Dermis blood vessel endothelial cell (primary cell): ENCODE results near the gene HES4. TPM values are rescaled to one million over a fixed set of nuclear protein-coding genes. Genes with fewer than 3 reads are reported as not detected.
"Not testable (repeated sequence)": the region's sequence is repeated elsewhere in the genome, so short reads cannot be mapped to it uniquely, and the experiment has no call there.

Source experiments
- DNase-seq: peaks from one replicate; pipeline ENCODE4 v3.0.0; 2010
- total RNA-seq: library from RNA; depleted of rRNA; stranded (reverse); fragments of >200 nt; gene quantifications from 2 replicates; pipeline ENCODE4 v1.2.3, GENCODE V29; 2014

The HES4 gene
- total RNA-seq, 1 donor from 2014 or later, result 76.9 TPM

GRCh38 chr1:1017397-1018320 lies 17.8 kb upstream of the HES4 start:
- DNase-seq, result not testable (repeated sequence)

- peak; percentile 61 for DNase-seq
These were observed 15.1 kb upstream of the HES4 start for GRCh38 chr1:1014799-1015681.

DNA sequence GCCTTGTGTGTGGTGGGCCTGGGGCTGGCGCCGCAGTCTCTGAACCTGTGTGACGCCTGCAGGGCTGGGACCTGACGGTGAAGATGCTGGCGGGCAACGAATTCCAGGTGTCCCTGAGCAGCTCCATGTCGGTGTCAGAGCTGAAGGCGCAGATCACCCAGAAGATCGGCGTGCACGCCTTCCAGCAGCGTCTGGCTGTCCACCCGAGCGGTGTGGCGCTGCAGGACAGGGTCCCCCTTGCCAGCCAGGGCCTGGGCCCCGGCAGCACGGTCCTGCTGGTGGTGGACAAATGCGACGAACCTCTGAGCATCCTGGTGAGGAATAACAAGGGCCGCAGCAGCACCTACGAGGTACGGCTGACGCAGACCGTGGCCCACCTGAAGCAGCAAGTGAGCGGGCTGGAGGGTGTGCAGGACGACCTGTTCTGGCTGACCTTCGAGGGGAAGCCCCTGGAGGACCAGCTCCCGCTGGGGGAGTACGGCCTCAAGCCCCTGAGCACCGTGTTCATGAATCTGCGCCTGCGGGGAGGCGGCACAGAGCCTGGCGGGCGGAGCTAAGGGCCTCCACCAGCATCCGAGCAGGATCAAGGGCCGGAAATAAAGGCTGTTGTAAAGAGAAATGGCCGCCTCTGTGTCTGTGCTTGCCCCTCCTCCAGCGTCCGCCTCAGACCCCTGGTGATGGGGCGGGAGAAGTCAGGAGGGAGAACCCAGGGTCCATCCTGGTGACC lies 14.2 kb upstream of the HES4 start:
- DNase-seq, result peak; percentile 64

DNA sequence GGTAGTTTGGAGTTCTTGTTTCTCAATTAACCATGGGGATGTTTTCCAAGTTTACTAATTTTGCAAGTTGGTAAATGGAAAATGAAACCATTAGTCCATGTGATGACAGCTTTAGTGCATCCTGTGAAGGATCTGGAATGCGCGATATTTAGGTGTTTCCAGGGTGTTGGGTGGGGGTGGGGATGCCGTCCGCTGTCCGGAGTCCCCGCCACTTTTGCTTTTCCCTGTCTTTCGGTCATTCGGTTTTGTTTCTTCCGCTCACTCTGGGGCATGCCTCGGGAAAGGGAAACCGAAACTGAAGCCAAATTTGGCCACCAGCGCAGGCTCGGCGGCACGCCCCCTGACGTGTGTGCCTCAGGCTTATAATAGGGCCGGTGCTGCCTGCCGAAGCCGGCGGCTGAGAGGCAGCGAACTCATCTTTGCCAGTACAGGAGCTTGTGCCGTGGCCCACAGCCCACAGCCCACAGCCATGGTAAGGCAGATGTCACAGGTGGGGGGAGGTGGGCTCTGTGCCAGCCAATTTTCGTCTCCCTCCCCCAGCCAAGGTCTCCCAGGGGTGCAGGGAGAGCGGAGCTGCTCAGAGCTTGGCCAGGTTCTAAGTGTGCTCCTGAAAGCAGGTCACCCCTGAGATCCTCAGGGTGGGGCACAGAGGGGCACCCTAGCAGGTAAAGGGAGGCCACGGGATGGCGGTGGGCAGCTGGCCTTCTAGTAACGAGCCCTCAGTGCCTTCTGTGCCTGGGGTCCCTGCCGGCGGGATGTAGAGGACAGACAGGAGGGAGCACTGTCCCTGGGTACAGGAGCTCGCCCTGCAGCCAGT lies 13.4 kb upstream of the HES4 start, which contains the start of gene ISG15:
ISG15 (plus strand) TSS at position 393 of the 817 bp plus-strand sequence; CDS start at position 470, 77 bp downstream.
- peak; percentile 90 for DNase-seq

- DNase-seq, result not testable (repeated sequence)
These were observed 12.8 kb upstream of the HES4 start for GRCh38 chr1:1012736-1013104.

DNA sequence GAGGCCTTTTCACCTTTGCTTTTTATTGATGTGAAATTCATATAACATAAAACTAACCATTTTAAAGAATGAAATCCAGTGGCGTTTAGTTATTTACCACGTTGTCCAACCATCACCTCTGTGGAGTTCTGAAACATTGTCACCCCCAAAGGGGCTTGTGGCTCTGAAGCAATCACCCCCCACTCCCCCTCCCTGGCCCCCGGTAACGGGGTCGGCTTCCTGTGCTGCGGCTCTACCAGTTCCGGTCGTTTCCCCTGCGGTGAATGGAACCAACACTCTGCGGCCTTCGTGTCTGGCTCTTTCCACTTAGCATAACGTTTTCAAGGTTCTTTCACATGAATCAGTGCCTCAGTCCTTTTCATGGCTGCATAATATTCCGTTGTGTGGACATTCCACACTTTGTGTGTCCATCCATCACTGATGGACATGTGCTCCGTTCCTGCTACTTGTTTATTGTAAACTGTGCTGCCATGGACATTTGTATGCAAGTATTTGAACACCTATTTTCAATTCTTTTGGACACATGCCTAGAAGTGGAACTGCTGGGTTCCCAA lies 11.6 kb upstream of the HES4 start:
- DNase-seq, result no peak

GRCh38 chr1:1010131-1010530 lies 10.2 kb upstream of the HES4 start:
- not testable (repeated sequence) for DNase-seq

DNA sequence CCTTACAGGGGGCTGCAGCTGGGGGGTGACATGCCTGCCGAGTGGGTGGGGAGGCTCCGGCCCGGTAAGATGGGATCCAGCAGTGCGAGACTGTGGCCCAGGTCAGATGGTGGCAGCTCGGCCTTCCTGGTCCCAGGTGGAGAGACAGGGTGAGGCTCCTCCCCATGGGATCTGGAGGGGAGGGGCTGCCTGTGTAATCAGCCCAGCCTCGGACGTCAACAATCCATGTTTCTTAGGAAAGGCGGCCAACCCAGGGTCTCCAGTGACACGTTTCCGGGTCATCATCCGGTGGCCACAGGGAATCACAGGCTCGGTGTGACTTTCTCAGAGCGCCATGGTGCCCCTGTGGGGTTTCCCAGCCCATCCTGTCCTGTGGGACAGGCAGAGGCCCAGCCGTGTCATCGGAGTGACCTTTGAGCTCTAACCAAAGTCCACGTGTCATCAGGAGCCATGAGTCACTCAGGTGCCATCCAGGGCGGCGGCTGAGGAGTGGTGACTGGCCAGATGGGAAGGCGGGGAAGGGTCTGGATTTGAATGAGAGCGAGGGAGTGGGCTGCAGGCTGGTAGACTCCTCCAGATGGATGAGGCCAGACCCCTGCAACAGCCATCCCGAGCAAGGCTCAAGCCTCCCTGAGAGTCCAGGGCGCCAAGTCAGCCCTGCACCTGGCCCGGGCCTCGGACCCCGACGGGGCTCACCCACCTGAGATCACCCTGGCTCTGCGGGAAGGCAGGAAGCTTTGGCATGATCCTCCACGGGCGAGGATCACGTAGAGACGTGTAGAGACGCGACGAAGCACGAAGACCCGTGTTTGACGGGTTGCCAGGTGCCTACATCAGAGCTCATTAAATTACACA lies 6.6 kb upstream of the HES4 start:
- no peak for DNase-seq

DNA sequence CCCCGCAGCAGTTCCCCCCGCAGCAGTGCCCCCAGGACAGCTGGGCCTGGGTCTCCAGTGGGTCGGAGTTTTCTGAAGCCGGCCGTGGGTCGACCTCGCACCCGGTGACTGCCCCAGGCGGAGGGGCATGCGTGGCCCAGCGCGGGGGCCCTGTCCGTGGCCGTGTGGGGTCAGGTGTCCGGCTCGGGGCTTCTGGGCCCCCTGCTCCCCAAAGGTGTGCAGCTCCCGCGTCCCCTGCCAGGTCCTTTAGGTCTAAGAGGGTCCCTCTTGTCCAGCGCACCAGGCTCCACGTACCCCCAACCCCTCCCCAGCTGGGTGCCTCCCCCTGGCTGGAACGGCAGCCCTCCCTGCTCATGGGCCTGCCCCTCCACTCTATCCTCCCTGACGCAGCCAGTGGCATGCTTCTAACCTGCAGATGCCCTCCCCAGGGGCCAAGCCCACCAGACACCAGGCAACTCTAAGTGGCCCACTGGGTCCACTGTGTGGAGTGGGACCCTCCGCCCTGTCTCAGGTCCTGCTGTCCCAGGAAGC lies 5.9 kb upstream of the HES4 start:
- DNase-seq, result no peak

- peak; percentile 74 for DNase-seq
These were observed 5.1 kb upstream of the HES4 start for GRCh38 chr1:1004780-1005697.

- DNase-seq, result no peak
These were observed 4.5 kb upstream of the HES4 start for GRCh38 chr1:1004420-1004779.

GRCh38 chr1:1003618-1004419 lies 3.9 kb upstream of the HES4 start:
- DNase-seq, result no peak

DNA sequence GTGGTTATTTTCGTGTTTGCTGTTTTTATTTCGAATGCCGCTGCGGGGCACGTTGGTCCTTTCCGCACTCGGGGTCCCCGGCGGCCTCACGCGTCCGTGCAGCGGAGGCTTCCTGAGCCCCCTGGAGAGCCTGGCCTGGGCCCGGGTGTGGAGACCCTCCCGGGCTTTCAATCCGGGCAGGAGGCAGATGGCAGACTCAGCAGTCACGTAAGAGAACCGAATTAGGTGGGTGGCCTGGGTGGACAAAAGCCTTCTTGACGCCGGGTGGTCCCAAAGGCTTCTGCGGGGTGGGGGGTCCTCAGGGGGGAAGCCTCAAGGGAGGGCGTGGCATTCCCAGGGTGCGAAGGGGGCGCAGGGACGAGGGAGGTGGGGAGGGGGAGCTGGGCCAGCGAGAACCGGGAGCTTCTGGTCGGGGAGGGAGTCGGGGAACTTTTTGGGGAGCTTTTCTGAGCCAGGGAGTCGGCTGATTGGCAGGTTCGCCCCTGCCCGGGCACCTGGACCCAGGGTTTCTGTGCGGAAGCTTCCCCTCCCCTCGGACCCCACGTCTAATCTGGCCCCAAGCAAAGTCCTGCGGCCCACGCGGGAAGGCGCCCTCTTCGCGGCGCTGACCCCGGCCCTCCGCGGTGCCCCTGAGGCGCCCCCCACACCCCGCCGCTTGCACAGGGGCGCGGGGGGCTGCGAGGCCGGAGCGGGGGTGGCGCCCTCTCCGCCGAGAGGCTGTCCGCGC lies 1.3 kb upstream of the HES4 start:
- no peak for DNase-seq

DNA sequence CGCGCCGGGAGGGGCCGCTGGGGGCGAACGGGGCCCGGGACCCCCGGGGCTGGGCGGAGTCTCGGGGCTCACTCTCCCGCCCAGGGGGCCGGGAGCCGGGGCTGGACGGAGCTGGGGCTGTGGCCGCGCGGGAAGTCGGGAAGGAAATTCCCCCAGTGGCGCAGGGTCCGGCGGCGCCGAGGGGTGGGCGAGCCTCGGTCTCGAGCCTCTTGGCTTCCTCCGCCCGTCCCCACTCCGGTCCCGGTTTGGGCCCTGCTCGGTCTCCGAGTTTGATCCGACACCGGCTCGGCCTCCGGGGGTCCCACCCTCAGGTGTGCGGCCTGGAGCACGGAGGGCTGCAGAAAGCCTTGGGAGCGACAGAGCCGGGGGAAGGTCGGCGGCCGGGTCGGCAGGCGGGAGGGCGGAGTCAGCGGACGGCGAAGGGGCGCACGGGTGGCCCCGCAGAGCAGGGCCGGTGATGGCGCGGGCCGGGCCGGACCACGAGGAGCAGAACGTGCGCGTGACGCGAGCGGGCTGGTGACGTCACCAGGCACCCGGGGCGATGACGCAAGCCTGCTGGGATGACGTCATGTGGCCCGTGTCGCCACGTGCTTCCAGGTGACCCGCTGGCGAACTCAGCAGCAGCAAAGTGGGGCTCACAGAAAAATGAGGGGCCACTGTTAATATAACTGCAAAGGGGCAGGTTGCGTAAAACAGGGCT lies 610 bp upstream of the HES4 start:
- peak; percentile 88 for DNase-seq

DNA sequence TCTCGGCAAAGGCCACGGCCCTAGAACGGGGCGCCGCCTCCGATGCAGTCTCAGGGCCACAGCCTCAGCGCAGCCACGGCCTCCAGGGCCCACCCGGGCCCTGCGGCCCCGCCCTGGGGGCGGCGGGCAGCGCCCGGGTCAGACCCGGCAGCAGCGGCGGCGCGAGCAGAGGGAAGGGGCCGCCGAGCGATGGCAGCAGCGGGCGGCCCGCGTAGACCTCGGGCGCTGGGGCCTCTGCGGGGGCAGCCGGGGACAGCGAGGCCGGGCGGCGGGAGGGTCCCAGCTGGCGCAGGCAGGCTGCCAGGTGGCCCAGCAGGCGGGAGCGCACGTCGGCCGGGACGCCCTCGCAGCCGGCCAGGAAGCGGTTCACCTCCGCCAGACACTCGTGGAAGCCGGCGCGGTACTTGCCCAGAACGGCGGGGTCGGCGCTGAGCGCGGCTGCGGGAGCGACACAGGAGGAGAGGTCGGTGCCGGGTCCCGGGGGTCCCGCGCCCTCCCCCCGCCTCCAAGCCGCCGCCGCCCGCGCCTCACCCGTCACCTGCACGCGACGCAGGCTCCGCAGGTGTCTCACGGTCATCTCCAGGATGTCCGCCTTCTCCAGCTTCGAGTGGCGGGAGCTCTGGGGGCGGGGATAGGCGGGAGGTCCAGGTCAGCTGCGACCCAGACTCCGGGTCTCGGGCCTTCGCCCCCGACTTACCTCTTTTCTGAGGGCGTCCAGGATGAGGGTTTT lies 737 bp downstream of the HES4 start:
- peak; percentile 50 for DNase-seq

DNA sequence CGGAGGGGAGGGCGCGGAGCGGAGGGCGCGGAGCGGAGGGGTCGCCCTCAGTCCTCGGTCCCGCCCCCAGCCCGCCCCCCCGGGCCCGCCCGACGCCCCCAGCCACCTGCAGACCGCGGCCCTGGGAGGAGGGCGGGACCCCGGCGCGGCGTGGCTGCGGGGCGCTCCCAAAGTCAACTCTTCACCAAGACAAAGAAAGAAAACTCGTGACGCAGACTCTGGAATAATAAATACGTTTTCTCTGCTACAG lies 1.2 kb downstream of the HES4 start:
- no peak for DNase-seq
